Breast epithelium (tissue), 4 donors: Measurements from ENCODE around the gene SLC1A5. TPM values are rescaled to one million over a fixed set of nuclear protein-coding genes. Genes with fewer than 3 reads are reported as not detected.

Experiments
- DNase-seq, 2 donors: peaks; one replicate each; pipeline ENCODE4 v3.0.0-alpha.2; 2019; ENCODE audit warnings: low spot score in 2 of 2
- H3K27ac ChIP-seq, 2 donors: fragments of 200-600 bp; sonication (generic) in 1 of 2; one replicate each; pipeline ENCODE4 v1.5.1; 2016 to 2019; ENCODE audit warnings: mild to moderate bottlenecking in 1 of 2
- H3K27me3 ChIP-seq, 2 donors: fragments of 200-600 bp; sonication (generic) in 1 of 2; one replicate each; pipeline versions ENCODE4 v1.5.1 to v1.6.0; 2017 to 2019; ENCODE audit warnings: control low read depth in 1 of 2, mild to moderate bottlenecking in 1 of 2
- H3K36me3 ChIP-seq: fragments of 200-600 bp; one replicate; pipeline ENCODE4 v1.5.1; 2019
- H3K4me1 ChIP-seq, 2 donors: fragments of 200-600 bp; sonication (generic); one replicate each; pipeline ENCODE4 v1.5.1; 2016 to 2019; ENCODE audit warnings: control low read depth in 1 of 2
- H3K4me3 ChIP-seq, 3 donors: fragments of 200-600 bp; sonication (generic); 1 replicate in 2 of 3; 2 replicates in 1 of 3; pipeline ENCODE4 v1.5.1; 2016 to 2019; ENCODE audit warnings: mild to moderate bottlenecking in 3 of 3, moderate library complexity in 2 of 3
- H3K9me3 ChIP-seq, 2 donors: fragments of 200-600 bp; sonication (generic) in 1 of 2; one replicate each; pipeline ENCODE4 v1.5.1; 2016 to 2019; ENCODE audit warnings: control low read depth in 1 of 2
- CTCF ChIP-seq, 3 donors: fragments of 450-650 bp; IDR thresholded peaks; one replicate each; pipeline ENCODE4 v1.5.1; 2016 to 2017; ENCODE audit warnings: antibody characterized with exemption in 3 of 3, mild to moderate bottlenecking in 3 of 3, moderate library complexity in 3 of 3
- POLR2A ChIP-seq: fragments of 450-650 bp; IDR thresholded peaks from one replicate; pipeline ENCODE4 v1.6.1; 2016; ENCODE audit warnings: antibody characterized with exemption, mild to moderate bottlenecking, moderate library complexity
- POLR2AphosphoS5 ChIP-seq, 3 donors: sonication (generic); formaldehyde crosslinking; IDR thresholded peaks; one replicate each; pipeline ENCODE4 v1.6.1; 2017; ENCODE audit warnings: antibody characterized with exemption in 3 of 3
- intact Hi-C: fragments of 100-400 bp; cut with DNase I; formaldehyde crosslinking; loops from one replicate; pipeline ENCODE4 v1.15.1; 2023; ENCODE audit warnings: low total_unique reads
- total RNA-seq, 3 donors: library from RNA; depleted of rRNA; stranded (reverse); fragments of >200 nt; gene quantifications; one replicate each; pipeline ENCODE4 v1.1.0, GENCODE V29; 2016

Gene SLC1A5
- total RNA-seq, 3 donors from 2014 or later = 121 to 146 (median 121) TPM

- H3K4me1 ChIP-seq = peaks cover 0 to 7% of the 10 kb centered on the region in 2 donors
- H3K27me3 ChIP-seq = no peaks in the 10 kb centered on the region
- no peak overlapping the region for H3K4me3 ChIP-seq
- intact Hi-C loops = loop anchor here (10.0 kb wide), 1 partner anchor 250 kb away; no protein-coding TSS in a partner anchor
- TF ChIP-seq POLR2A (no peak), POLR2AphosphoS5 (IDR thresholded peaks at IDR 0.05) (no peak), CTCF (IDR thresholded peaks at IDR 0.05) (no peak)
- H3K36me3 ChIP-seq = no peaks in the 10 kb centered on the region
- no peak for DNase-seq
- H3K27ac ChIP-seq = peak overlapping the region in 1 of 2 donors; percentile 32
- H3K9me3 ChIP-seq = no peaks in the 10 kb centered on the region
Measured at GRCh38 chr19:46755077-46755852, 33.1 kb downstream of the SLC1A5 start.

- H3K4me1 ChIP-seq = no peaks in the 10 kb centered on the region
- no peak for DNase-seq
- H3K36me3 ChIP-seq = no peaks in the 10 kb centered on the region
- intact Hi-C loops = loop anchor here (10.0 kb wide), 1 partner anchor 251 kb away; no protein-coding TSS in a partner anchor
- H3K27me3 ChIP-seq = no peaks in the 10 kb centered on the region
- no peaks in the 10 kb centered on the region for H3K9me3 ChIP-seq
- H3K4me3 ChIP-seq = no peak overlapping the region
- no peak overlapping the region for H3K27ac ChIP-seq
- TF ChIP-seq POLR2AphosphoS5 (IDR thresholded peaks at IDR 0.05) (no peak), CTCF (IDR thresholded peaks at IDR 0.05) (peak in 1 of 3 donors; percentile 32)
Measured at GRCh38 chr19:46753420-46754155, 34.8 kb downstream of the SLC1A5 start.

GRCh38 chr19:46748325-46749109 is 39.9 kb downstream of the SLC1A5 start:
- intact Hi-C loops = no loop called here
- no peaks in the 10 kb centered on the region for H3K36me3 ChIP-seq

GRCh38 chr19:46746281-46747057 is 41.9 kb downstream of the SLC1A5 start, which contains the start of gene STRN4:
Gene STRN4 (minus strand): TSS chr19:46746450. CDS start chr19:46746430, 20 bp downstream.
- Histone ChIP-seq H3K36me3 (no peaks in the 10 kb centered on the region), H3K4me1 (peaks cover 0 to 4% of the 10 kb centered on the region in 2 donors), H3K4me3 (peak within 1 kb of the TSS; percentile 94 to 99 (median 94)), H3K27ac (peak within 1 kb of the TSS; percentile 91 to 95), H3K27me3 (no peaks in the 10 kb centered on the region), H3K9me3 (no peaks in the 10 kb centered on the region)
- intact Hi-C loops = loop anchor here (1.0 kb wide), 1 partner anchor 99 kb away; no protein-coding TSS in a partner anchor
- TF ChIP-seq CTCF (IDR thresholded peaks at IDR 0.05) (no peak), POLR2AphosphoS5 (IDR thresholded peaks at IDR 0.05) (no peak), POLR2A (no peak)
- DNase-seq = no peak

More at GRCh38 chr19:46748325-46749109, 39.9 kb downstream of the SLC1A5 start:
- Histone ChIP-seq H3K9me3 (no peaks in the 10 kb centered on the region), H3K27me3 (no peaks in the 10 kb centered on the region), H3K4me3 (no peak overlapping the region), H3K4me1 (peaks cover 0 to 4% of the 10 kb centered on the region in 2 donors), H3K27ac (no peak overlapping the region)
- TF ChIP-seq POLR2AphosphoS5 (IDR thresholded peaks at IDR 0.05) = no peak
- peak; percentile 39 to 59 (median 58) for TF ChIP-seq CTCF (IDR thresholded peaks at IDR 0.05)
- no peak for DNase-seq
